ENCODE results near the gene L3MBTL2.
"Not testable (repeated sequence)": the region's sequence is repeated elsewhere in the genome, so short reads cannot be mapped to it uniquely, and the experiment has no call there.

The L3MBTL2 gene

GRCh38 chr22:41204992-41205900 lies at the start of gene L3MBTL2:
TSS of gene L3MBTL2 (plus strand) at chr22:41205312. CDS start at chr22:41205363, 51 bp downstream.
- DNase-seq, result peak; percentile 90

GRCh38 chr22:41157083-41157482 lies 48.0 kb upstream of the L3MBTL2 start:
- DNase-seq, result no peak

- no peak for DNase-seq
Measured at GRCh38 chr22:41169157-41169556, 36.0 kb upstream of the L3MBTL2 start.

- DNase-seq, result no peak
Measured at GRCh38 chr22:41171996-41172395, 33.1 kb upstream of the L3MBTL2 start.

GRCh38 chr22:41175546-41175945 lies 29.6 kb upstream of the L3MBTL2 start:
- DNase-seq, result no peak

- DNase-seq, result no peak
Measured at GRCh38 chr22:41177040-41177621, 28.0 kb upstream of the L3MBTL2 start.

- no peak for DNase-seq
Measured at GRCh38 chr22:41177622-41178424, 27.3 kb upstream of the L3MBTL2 start.

GRCh38 chr22:41178425-41178975 lies 26.6 kb upstream of the L3MBTL2 start:
- DNase-seq, result no peak

- not testable (repeated sequence) for DNase-seq
Measured at GRCh38 chr22:41180362-41180761, 24.8 kb upstream of the L3MBTL2 start.

GRCh38 chr22:41180926-41181325 lies 24.2 kb upstream of the L3MBTL2 start:
- no peak for DNase-seq

GRCh38 chr22:41181349-41182241 lies 23.5 kb upstream of the L3MBTL2 start:
- no peak for DNase-seq

GRCh38 chr22:41184679-41185078 lies 20.4 kb upstream of the L3MBTL2 start:
- no peak for DNase-seq

- DNase-seq, result no peak
Measured at GRCh38 chr22:41191467-41191866, 13.6 kb upstream of the L3MBTL2 start.

GRCh38 chr22:41193829-41194228 lies 11.3 kb upstream of the L3MBTL2 start:
- DNase-seq, result no peak

- peak; percentile 47 for DNase-seq
Measured at GRCh38 chr22:41197038-41197972, 7.8 kb upstream of the L3MBTL2 start.

GRCh38 chr22:41198027-41198580 lies 7.0 kb upstream of the L3MBTL2 start:
- DNase-seq, result no peak

- no peak for DNase-seq
Measured at GRCh38 chr22:41201141-41201540, 4.0 kb upstream of the L3MBTL2 start.

- DNase-seq, result no peak
Measured at GRCh38 chr22:41203118-41203517, 2.0 kb upstream of the L3MBTL2 start.

GRCh38 chr22:41204066-41204465 lies 1.0 kb upstream of the L3MBTL2 start:
- no peak for DNase-seq

- no peak for DNase-seq
Measured at GRCh38 chr22:41206719-41207118, 1.6 kb downstream of the L3MBTL2 start.

GRCh38 chr22:41215409-41215808 lies 10.3 kb downstream of the L3MBTL2 start:
- no peak for DNase-seq

All from NCI-H524 treated with DMSO at 0.1 percent for 48 hours (cell line).